GM12892 (cell line): ENCODE measurements around the gene GNB1.

Experiments used
- DNase-seq: peaks from one replicate; pipeline ENCODE4 v3.0.0; 2011; ENCODE audit not compliant: insufficient read length
- FAIRE-seq: peaks from 2 replicates; lab custom pipeline; 2011; peaks lifted over from hg19 to GRCh38; lab: Jason Lieb, UNC
- POLR2A ChIP-seq: IDR thresholded peaks from 2 replicates; pipeline ENCODE4 v1.6.1; 2011; ENCODE audit warnings: low read depth, low read length, control low read depth
- POLR2AphosphoS5 ChIP-seq: IDR thresholded peaks from 2 replicates; pipeline ENCODE4 v1.6.1; 2011; ENCODE audit warnings: low read depth, low read length, control low read depth
- TAF1 ChIP-seq: IDR thresholded peaks from 2 replicates; pipeline ENCODE4 v1.6.1; 2011; ENCODE audit warnings: low read depth, mild to moderate bottlenecking, control low read depth, low read length, borderline replicate concordance

Gene GNB1

DNA sequence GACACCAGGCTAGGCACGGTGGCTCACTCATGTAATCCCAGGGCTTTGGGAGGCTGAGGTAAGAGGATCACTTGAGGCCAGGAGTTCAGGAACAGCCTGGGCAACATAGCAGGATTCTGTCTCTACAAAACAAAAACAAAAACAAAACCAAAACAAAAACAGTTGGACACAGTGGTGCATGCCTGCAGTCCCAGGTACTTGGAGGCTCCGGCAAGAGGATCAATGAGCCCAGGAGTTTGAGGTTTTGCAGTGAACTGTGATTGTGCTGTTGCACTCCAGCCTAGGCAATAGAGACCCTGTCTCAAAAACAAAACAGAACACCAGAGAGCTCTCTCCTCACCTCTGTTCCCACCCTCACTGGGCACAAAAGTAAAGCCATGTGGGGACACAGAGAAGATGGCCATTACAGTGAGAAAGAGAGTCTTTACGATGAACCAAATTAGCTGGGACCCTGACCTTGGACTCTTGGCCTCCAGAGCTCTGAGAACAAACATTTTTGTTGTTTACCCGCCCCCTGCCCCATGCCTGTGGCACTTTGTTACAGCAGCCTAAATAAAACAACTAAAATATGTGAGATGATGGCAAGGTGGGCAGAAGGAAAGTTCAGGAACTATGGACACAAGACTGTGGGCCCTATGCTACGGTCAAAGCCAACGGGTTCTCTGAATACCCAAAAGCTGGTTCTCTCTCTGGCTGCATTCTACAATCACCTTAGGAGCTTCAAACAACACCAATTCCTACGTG lies 122.5 kb downstream of the GNB1 start:
- FAIRE-seq: no peak

DNA sequence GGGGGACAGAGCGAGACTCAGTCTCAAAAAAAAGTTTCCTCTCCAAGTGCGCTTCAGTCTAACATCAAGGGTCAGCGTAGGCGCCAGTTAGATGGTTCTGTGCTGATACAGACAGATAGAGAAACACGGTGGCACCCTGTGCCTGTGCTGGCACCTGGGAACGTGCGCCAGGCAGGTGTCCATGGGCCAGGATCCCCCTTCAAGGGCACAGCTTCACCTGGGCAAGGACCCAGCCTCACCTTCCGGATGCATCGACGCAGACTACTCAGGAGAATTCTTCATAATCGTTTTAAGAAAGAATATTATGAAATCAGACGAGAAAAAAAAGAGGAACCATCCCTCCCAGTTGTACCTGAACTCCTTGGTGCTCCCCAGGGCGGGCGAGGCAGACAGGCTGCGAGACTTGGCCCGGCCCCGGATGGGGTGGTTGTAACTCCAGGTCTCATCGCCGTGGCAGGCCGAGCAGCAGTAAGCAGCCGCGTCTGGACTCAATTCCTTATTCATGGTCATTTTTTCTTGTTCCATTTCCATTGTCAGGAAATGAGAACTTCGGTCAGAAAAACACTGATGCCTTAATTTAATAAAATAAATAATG lies 125.9 kb downstream of the GNB1 start:
- TF ChIP-seq TAF1 (no peak), POLR2AphosphoS5 (no peak), POLR2A (no peak)
- DNase-seq (no peak), FAIRE-seq (no peak)

More for the DNA sequence above, 122.5 kb downstream of the GNB1 start:
- no peak for DNase-seq
- no peak for TF ChIP-seq POLR2AphosphoS5

DNA sequence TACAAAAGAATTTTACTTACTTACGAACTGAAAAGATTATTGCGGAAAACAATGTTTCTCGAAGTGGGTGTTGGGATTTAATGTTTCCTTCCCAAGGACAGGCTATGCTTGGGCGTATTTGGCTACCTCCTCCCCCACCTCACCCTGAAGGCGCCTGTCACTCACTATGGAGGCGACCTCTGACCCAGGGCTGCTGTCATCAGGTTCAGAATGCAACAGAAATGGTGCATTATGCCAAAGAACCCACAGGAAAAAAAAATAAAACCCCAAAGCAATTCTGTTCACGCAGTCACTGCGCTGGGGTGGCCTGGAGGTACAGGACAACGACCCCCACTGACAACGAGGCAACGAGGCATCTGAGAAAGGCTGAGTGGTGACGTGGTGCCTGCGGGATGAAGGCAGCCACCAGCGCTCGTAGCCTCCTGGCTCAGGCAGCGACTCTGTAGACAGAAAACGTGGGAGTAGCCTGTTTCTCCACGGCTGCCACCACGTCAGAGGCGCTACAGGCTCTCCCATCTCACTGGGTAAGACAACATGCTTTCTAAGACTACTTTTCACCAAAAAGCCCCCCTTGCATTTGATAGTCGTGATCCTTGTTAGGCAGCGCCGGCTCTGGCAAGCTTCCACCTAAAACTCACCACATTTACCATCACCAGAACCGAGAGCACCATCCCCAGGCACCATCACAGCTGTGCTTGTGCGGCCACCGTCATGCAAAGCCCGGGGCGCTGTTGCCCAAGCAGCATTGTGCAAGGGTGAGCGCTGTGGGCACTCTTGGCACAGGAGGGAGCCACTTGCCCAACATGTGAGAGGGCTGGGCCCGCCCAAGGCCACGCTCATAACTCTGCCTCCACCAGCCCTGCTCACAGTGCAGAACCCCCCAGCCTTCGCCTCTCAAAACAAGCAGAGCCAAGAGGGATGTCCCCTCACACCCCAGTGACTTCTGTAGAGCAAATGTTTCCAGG lies 126.9 kb downstream of the GNB1 start:
- FAIRE-seq (no peak), DNase-seq (no peak)
- TF ChIP-seq POLR2A (no peak), POLR2AphosphoS5 (no peak), TAF1 (no peak)

DNA sequence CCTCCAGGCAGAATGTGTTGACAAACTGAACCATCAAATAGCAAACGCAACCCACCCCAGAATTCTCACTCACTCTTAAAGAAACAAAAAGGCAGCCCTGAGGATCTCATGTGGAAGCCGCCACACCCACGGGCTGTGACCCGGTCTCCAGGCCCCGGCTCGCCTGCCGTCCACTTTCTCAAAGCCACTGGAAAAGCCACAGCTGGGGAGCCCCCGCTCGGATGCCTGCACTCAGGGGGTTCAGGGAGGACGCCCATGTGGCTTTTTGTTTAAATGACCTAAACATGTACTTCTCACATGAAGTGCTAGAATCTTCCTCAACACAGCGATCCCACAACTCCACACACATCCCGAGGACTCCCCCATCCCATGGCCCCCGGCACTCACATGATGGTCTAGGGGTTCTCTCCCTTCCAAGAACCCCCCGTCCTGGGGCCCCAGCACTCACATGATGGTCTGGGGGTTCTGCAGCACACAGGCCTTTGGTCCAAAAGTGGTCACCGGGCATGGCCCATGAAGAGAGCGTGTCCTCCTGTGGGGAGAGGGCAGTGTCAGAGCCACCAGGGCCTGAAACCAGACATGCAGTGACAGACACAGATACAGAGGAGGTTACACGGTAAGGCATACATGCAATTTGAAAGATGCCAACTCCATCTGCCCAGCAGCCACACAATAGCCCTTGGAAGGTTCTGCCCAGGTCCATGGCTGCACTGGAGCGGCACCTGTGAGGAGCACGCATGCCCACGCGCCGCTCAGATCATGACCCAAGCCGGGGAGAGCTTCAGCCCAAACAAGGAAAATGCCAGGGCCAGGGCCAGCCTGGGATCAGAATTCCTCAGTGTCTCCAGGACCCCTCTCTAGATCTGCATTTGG lies 129.1 kb downstream of the GNB1 start:
- TF ChIP-seq POLR2AphosphoS5: no peak
- no peak for TF ChIP-seq POLR2A
- no peak for TF ChIP-seq TAF1
- DNase-seq: no peak
- FAIRE-seq: no peak

DNA sequence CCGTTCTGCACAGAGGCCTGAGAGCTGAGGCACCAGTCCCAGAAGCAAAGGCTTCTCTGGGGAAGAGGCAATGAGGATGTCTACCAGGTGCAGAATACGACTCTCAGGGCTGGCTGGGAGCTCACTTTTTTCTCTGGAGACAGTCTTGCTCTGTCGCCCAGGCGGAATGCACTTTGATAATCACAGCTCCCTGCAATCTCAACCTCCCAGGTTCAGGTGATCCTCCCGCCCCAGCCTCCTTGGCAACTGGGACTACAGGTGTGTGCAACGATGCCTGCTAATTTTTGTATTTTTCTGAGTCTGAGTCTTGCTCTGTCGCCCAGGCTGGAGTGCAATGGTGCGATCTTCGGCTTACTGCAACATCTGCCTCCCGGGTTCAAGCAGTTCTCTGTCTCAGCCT lies 130.2 kb downstream of the GNB1 start:
- TF ChIP-seq POLR2A (no peak), TAF1 (no peak), POLR2AphosphoS5 (no peak)
- no peak for FAIRE-seq
- no peak for DNase-seq

DNA sequence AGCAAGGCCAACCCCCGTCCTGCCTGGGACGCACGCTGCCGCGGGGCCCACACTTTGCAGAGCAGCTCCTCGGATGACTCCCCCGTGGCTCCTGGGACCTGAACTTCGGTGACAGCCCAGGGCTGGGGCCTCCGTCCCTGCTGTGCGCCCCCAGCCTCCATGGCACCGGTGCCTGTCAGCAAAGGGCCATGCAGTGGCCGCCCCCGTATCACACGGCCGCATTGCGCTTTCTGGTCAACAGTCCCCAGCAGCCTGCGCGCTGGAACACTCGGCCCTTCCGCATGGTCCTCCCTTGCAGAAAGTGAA lies 130.6 kb downstream of the GNB1 start:
- no peak for TF ChIP-seq POLR2AphosphoS5
- no peak for TF ChIP-seq TAF1
- TF ChIP-seq POLR2A: no peak
- no peak for DNase-seq
- no peak for FAIRE-seq

DNA sequence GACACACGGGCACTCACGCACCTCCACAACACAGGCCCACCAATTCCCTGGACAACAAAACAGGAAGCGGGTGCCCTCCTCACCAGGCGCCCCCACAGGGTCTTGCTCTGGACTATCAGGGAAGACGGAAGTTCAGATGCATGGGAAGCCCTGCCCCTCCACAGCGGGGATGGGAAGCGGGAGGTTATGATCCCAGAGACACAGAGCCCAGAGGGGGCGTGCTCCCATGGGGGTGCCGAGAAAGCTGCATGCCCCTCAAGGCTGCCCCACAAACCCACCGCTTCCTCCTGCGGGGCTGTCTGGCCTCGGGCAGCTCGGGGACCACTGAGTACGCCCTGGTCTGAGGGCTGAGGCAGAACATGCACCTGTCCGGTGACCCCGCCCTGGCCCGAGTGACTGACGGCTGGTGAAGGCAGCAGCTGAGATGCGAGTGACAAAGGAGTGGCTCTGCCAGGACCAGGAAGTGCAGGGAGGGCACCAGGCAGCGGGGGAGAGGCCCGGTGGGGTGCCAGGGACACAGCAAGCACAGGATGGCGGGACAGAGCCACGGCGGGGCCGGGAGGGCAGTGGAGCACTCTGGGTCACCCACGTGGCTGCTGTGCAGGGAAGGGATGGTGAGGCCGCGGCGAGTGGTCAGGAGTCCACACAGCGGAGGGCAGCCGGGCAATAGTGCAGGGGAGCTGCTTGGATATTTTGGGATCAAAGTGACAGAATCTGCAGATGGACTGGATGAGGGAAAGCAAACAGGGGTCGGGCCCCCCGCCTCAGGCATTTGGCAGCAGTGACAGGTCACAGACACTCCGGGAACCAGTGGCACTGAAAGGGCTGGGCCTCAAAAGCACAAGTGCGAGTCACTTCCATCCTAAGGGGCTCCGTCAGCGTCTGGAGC lies 131.2 kb downstream of the GNB1 start:
- no peak for FAIRE-seq
- TF ChIP-seq POLR2AphosphoS5: no peak
- TF ChIP-seq POLR2A: no peak
- no peak for TF ChIP-seq TAF1

DNA sequence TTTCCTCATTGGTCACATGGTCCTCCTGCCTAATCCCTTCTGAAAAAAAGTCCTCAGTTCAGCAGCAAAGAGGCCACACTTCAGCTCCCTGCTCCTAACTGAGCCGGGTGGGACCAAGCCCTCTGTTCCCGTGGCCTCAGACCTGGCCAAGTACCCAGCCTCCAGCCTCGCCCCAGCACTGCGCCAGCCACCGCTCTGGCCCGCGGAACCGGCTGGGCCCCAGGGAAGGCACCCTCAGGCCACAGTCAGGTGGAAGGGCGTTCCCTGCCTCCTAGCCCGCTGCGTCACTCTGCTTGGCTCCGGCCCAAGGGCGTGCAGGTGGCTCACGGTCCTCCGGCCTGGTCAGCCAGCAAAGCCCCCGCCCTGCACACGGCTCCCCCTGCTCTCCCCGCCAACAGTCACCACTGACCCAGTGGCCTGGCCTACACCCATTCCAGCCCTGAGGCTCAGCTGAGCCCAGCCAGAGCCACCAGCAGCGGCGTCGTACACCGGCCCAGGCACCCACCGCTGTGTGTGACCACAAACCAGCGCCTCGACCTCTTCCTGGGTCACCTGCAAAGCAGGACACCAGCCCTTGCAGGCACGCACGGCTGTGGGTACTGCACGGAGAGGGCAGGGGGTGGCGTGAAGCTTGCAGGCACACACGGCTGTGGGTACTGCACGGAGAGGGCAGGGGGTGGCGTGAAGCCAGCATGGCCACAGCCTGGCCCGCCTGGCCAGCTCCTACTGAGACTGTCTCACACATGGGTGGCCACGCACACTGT lies 132.0 kb downstream of the GNB1 start:
- DNase-seq (no peak), FAIRE-seq (no peak)
- no peak for TF ChIP-seq POLR2A
- TF ChIP-seq TAF1: no peak
- TF ChIP-seq POLR2AphosphoS5: no peak

More for the DNA sequence above, 131.2 kb downstream of the GNB1 start:
- DNase-seq: no peak

DNA sequence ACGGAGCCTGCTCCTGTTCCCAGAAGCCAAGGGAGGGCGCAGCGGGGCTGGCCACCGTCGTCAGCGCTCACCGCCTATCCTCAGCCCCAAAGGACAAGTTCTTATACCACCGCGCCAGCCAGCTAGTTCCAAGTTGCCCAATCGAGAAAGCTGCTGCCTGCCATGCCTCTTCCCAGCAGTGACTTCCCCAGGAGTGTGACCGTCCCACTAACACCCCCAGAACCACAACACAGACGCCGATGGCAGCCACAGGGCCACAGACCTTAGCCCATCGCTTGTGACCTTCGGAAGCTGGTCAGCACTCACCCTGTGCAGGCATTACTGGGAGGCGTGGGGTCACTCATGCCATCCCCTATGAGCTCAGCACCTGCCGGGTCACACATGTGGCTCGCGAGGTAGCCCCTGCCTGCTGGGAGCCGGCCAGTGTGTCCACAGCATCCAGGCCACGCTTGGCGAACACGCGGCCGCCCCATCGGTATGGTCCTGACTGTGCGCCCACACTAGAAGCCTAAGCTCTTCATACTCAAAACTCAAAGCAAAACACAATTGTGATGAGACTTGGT lies 132.7 kb downstream of the GNB1 start:
- TF ChIP-seq POLR2AphosphoS5 (no peak), TAF1 (no peak), POLR2A (no peak)
- no peak for DNase-seq
- no peak for FAIRE-seq
